ENCODE measurements around the gene KDM1B.

Gene KDM1B

DNA sequence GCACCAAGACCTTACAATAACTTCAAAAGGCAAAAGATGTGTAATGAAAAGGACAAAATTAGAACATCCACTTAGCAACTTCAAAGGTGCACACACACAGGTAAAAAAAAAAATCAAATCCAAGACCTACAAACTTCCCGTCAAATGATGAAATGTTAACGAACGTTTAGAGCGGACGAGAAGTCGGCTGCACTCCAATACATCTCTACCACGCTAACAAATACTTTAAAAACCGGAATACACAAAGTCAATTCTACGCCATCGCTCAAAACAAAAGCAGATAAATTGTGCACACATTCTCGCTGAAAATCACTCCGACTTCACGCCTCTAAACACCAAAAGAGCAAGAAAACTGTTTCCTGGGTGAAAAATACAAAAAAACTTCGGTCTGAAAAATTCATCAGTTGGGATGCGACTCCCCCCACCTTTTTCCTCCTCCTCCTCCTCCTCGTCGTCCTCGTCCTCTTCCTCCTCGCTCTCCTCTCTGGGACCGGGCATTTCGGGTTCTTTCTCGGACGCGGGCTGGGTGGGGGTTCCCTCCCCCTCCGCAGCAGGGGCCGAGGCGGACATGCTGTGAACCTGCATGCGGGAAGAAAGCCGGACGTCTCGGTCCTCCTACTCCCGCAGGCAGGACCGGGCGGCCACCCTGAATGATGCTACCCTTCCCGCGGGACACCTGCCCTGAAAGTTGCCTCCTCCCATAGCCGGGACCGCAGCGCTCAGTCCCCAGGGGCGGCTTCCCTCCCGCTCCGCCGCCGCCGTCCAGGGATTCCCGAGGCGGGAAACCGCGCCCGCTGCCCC is 108.4 kb downstream of the KDM1B start:
- DNase-seq (ENCODE audit: low read depth): no peak

DNA sequence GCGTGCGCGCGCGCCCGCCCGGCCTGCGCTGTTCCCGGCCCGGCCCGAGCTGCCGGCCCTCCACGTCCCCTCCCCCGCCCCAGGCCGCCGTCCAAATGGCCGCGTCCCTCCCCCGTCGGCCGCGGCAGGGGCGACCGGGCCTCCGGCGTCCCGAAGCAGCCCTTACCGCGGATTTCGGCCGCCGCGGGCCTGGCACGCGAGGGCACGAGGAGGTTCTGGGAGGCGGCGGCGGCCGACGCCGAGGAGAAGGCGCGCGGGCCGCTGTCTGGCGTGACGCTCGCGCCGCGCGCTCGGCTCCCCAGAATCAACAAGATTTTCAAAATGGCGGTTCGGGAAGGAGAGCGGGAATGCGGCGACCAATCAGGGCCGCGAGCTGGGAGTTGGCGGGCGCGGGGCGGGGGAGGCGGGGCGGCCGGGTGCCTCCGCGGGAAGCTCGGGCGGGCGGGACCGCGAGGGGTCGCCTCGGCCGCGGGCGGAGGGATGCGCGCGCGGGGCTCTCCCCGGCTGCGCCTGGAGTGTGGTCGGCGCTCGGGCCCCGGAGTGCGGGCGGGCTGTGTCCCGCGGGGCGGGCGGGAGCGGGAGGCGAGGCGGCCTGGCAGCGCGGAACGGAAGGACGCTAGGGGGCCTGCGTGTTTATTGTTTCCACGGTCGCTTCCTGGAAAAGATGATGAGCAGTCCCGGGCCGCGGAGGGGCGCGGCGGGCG is 109.1 kb downstream of the KDM1B start, which contains the start of gene DEK:
TSS of gene DEK (minus strand) at position 312 of the 704 bp plus-strand sequence. CDS start 543 bp downstream, outside the sequence.
- no peak for DNase-seq (ENCODE audit: low read depth)

DNA sequence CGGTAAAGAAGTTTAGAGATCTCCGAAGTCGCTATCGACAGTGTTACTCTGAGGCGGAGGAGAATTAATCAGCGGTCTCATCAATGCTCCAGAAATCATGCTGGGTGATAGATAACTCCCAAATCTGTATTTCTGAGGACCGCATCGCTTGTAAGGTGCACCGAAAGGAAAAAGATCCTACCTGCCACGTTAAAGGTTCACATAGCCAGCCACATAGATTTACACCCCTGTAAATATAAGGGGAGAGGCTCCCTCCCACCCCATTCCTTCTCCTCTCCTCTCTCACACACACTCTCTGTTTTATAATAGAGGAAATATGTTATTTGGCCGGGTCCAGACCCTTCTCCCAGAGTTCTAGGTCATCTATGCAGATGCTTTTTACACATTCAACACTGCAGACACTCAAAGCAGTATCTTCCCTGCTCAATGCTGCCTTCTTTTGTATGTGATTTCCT is 109.7 kb downstream of the KDM1B start:
- DNase-seq (ENCODE audit: low read depth): no peak

DNA sequence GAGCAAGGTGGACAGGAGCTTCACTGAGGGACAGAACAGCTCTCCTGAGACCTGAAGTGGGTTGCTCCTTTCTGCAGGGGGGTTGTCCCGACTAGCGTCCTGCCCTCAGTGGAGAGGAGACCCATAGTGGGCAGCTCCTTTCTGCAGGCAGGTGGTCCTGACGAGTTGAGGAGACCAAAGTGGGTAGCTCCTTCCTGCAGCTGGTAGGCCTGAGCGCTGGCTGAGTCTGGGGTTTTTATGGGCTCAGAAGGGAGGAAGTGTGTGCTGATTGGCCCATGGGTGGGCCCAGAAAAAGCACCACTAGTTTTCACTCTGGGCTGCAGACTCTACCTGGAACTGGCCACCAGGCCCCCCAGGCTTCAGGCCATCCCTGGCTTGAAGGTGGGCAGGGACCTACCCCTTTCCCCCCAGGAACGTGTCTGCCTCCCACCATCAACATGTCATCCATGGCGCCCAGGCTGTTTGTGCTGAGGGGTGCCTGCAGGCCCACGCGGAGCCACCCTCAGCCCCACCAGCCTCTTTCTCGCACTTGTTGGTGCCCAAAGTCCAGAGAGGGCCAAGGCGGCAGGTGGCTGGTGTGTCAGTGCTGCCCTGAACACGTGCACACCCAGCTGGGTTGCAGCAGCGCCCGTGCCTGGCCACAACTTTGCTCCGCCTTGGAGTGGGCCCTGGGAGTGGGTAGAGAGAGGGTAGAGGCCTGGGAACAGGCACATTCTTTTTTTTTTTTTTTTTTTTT is 110.7 kb downstream of the KDM1B start:
- no peak for DNase-seq (ENCODE audit: low read depth)

DNA sequence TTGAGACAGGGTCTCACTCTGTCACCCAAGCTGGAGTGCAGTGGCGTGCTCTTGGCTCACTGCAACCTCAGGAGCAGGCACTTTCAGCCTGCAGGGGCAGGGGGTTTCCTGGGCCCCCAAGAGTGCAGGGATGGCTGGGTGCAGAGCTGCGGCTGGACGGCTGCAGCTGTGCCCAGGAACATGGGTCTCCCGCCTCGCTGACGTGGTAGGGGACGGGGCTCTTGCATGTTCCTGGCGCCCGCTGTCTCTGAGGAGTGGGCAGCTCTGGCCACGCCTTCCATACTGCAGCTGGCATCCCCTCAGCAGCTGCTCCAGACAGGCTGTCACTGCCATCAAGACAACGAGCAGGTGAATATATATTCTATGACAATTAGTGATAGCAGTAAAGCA is 111.3 kb downstream of the KDM1B start:
- DNase-seq (ENCODE audit: low read depth): no peak

DNA sequence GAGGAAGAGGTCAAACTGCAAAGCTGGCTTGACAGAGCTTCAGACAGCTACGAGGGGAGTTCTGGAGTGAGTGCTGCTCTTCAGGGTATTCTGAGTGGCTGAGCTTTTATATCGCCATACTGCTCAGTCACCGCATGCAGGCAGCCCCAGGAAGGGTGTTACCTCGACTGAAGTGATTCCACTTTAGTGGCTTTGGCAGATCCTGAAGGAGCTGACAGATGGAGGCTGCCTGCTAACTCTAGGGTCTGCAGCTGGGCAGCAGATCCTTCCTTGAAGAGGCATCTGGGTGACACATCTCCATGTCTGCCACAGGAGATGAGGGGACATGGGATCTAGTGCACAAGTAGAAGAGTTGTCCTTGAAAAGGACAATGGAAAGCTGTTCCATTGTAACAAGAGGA is 112.8 kb downstream of the KDM1B start:
- DNase-seq (ENCODE audit: low read depth): no peak

DNA sequence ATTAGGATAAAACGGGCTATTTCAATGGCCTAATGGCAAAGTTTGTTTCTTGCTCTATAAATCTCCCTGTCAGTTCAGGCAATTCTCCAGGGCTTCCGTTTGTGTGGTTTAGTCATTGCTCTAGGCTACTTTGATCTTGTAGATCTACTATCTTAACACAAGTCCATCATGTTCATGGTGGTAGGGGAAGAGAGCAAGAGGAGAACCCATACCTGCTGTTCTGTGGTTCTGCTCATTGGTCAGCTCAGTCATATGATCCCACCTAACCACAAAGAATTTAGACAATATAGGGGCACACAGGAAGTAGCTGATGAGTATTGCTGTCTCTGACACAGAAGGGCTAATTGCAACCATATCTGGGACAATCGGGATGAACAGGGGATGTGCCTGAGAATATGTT is 114.0 kb downstream of the KDM1B start:
- DNase-seq (ENCODE audit: low read depth): no peak

DNA sequence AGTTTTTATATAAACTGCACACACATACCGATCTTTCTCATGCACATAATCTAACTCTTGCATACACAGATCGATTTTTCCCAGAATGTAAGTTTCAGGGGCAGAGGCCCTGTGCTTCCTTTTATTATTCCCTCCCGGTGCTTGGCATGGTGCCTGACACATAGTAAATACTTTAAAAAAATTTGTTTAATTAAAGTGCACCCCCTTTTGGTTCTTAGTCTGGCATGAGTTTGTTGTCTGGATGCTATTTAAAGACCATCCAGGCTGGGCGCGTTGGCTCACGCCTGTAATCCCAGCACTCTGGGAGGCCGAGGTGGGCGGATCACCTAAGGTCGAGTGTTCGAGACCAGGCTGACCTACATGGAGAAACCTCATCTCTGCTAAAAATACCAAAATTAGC is 114.5 kb downstream of the KDM1B start:
- DNase-seq (ENCODE audit: low read depth): no peak

DNA sequence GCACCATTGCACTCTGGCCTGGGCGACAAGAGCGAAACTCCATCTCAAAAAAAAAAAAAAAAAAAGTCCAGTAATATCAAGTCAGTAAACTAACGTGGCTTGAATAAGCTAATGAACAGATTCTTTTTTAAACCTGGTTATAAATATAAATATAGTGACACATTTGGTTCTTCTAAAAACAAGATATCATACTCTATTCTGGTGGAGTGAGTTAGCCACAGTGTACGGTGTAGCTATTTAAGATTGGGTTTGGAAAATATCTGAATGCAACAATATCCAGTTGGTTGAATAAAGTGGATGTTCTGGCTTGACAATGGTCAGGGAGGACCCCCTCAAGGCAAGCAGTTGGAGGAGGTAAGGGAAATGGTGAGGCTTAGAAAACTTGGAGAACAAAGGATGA is 115.0 kb downstream of the KDM1B start:
- DNase-seq (ENCODE audit: low read depth): no peak

All from non-pigmented ciliary epithelial cell (primary cell).